Left renal pelvis (tissue), 4 donors: Measurements from ENCODE around the gene TDRD15. TPM values are rescaled to one million over a fixed set of nuclear protein-coding genes. Genes with fewer than 3 reads are reported as not detected.
"Not testable (repeated sequence)": the region's sequence is repeated elsewhere in the genome, so short reads cannot be mapped to it uniquely, and the experiment has no call there.

Experiments
- DNase-seq, 4 donors: peaks; one replicate each; pipeline ENCODE4 v3.0.0-alpha.2; 2013; ENCODE audit warnings: low read depth in 4 of 4, low spot score in 3 of 4
- polyA plus RNA-seq, 4 donors: library from polyadenylated mRNA; unstranded; fragments of 120-200 nt; gene quantifications; one replicate each; pipeline ENCODE4 v1.2.1, GENCODE V29; 2013; ENCODE audit not compliant: insufficient read length in 4 of 4

TDRD15 gene
- polyA plus RNA-seq, result under 1 TPM in 2 of 4 donors, not detected in 2; 0.04 to 0.06 TPM

DNA sequence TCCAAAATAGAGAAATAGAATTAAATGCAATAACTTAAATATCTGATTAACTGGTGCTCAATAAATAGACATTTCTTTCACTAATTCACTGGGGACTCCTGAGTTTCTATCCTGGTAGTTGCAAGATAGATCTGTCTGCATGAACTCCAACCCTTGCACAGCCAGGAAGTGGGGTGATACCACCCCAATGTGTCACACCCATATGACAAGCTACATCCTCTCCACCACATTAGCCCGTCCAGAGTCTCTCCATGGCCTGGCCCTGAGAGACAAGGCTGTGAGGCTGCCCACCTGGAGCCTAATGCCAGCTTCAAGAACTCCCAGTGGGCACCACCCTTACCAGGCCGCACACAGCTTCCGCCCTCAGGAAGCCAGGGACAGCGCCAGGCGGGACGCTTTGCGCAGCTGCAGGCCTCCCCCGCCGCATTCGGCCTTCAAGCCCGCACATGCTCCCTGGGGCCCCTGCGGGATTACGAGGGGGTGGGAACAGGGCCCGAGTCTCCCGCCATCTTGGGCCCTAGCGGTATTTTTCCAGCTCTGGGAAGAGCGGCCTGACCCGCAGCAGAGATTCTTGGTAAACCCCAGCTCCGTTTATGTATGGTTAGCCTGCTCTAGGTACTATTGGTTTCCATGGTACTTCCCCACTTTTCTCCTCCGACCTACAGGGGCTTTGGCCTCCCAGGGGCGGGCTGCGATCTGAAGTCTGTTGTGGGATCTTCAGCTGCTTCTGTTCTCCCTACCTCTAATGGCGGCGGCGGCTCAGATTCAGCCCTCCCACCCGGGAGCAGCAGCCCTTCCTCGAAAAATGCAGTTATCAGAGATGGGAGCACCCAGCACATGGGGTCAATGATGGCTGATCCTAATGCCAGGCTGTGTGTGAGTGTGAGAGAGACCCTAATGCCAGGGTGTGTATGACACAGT, at the start of gene TDRD15:
Gene TDRD15 (plus strand): TSS at position 496 of the 921 bp plus-strand sequence. CDS start 13,500 bp downstream, outside the sequence.
- no peak for DNase-seq

DNA sequence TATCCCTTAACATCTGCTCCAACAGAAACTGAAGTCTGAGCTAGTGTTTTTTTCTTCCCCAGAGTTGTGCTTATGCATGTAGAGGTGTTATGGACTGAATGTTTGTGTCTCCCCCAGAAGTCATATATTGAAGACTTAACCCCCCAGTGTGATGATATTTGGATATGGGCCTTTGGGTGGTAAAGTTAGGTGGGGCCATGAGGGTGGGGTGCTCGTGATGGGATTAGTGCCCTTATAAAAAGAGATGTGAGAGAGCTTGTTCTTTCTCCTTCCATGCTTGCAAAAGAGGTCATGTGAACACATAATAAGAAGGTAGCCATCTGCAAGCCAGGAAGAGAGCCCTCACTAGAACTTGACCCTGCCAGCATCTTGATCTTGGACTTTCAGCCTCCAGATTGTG, 45.5 kb upstream of the TDRD15 start:
- no peak for DNase-seq

DNA sequence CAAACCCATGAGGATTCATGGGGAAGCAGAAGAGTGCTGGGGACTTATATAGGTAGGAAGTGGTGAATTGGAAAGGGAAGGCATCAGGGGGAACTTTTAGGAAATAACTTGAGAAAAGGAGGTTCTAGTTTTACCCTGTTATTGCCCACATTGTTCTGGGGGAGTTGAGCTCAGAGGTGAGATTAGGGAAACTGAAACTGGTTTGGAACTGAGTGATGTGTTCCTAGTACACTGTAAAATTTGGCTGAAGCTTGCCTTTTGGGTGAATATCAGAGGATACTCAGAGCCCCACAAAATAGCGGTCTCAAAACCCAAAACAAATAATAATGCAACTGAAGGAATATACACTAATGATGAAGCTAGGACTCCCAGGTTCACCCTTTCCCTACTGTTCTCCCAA, 40.3 kb upstream of the TDRD15 start:
- no peak for DNase-seq

DNA sequence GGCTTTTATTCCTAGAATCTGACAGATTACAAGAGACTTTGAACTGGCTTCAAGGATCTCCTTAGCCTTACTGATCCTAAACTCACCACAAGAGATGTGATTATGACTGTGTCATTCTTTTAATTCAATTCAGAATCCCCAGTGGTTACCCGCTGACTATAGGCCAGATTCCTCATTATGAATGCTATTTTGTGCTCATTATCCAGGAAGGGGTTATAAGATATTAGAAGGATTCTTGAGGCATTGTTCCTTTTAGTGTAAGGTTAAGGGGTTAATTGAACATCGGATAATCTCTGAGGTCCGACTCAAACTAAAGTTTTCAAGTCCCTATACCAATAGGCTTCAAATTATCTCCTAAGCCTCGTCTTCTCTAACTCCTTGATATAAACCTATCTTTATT, 39.4 kb upstream of the TDRD15 start:
- DNase-seq, result no peak

DNA sequence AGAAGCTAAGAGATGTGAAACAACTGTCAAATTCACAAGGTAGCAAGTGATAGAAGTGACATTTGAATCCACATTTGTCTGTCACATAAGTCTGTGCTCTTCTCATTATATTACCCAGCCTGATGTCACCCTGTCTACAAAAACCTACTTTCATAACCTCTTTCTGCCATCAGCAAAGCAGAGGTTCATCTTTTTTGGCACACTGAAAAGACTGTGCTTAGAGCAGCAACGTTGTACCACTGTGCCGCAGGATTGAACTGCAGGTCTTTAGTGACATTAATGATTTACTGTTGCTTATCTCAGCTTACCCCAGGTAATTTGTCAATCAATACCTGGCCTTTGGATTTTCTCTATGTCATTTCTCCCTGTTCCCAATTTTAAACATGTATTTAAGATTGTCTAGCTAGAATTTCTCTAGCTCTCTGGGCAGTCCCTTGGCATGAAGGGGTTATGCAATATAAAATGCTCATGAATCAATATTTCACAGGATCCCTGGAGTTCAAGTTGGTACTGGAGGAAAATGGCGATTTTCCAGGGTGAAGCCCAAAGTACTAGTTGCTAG, 31.4 kb upstream of the TDRD15 start:
- DNase-seq, result no peak

DNA sequence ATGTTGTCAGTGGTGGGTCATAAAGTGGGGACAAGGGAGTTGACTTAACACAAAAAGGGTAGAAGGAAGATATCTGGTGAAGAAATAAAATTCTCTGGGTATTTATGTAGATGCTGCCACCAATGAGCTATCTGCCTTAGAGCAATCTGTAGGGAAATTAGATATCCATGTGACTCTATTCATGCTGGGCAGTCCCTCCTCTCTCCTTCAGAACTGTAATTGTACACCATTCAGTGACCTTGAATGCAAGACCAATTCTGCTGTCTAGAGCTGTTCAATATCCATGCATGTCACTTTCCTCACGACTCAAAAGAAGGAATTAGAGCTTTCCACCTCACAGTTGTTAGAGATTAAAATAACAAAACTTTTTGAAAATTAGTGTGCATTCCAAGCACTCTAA, 28.6 kb upstream of the TDRD15 start:
- no peak for DNase-seq

DNA sequence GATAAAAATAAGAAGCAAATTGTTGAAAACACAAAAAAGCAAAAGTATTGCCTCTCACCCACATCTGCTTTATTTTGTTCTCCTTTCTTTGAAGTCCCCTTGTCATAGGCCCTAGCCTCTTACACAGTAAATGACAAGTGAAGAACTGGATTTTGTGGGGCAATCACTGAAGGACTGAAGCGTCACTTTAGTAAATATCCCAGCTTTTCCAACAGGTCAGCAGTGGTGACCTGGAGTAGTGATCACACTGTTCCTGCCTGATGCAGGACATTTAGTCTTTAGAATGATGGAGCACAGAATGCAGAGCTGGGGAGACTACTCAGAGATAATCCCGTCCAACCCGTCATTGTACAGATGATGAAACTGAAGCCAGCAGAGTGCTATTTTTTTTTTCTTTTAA, 28.1 kb upstream of the TDRD15 start:
- no peak for DNase-seq

DNA sequence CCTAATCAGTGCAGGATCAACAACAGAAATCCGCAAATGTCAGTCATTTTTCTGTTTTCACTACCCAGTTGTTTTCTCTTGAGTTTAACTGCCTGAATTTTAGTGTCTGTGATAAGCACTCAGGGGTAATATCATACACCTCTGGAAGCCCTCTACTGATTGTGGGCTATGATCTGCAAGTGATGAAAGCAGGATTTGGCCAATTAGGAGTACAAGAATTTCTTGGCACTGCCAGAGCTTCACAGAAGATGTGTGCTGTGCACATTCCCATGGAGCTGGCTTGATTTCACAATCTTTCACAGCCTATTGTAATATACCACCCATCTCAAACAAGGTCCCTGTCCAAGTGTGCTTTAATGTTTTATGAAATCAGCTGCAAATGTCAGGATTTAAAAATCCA, 27.3 kb upstream of the TDRD15 start:
- no peak for DNase-seq

DNA sequence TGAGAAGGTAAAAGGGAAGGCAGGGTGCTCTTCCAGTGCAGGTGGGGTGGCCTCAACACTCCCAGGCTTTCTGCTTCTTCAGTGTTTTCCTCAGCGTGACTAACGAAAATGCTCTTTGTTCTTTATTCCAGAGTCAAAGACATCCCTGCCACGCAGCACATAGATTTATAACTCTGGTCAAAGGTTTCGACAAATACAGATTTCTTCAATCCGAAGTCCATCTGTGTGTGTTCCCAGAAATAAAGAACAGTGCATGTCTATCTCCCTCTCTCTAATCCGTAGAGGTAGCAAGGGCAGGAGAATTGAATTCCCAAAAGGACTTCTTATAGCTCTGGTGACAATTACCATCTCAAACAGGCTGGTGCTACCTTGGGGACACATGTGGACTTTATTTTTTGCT, 26.4 kb upstream of the TDRD15 start:
- DNase-seq, result no peak

DNA sequence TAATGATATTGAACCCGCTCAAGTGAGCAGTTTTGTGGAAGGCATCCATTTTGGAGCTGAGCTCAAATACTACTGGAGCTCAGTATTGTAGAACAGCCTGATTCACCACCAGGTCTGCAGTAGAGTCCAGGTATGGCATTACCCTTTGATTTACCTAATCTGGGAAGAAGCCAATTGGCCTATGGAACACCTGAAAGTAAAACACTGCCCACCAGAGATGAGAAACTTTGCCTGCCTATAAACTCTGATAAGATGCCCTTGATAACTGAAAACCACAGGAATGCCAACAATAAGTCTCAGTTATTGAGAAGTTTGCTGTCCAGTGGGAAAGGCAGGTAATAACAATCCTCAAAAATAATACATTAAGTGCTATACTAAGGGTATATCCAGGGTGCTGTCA, 25.5 kb upstream of the TDRD15 start:
- no peak for DNase-seq

DNA sequence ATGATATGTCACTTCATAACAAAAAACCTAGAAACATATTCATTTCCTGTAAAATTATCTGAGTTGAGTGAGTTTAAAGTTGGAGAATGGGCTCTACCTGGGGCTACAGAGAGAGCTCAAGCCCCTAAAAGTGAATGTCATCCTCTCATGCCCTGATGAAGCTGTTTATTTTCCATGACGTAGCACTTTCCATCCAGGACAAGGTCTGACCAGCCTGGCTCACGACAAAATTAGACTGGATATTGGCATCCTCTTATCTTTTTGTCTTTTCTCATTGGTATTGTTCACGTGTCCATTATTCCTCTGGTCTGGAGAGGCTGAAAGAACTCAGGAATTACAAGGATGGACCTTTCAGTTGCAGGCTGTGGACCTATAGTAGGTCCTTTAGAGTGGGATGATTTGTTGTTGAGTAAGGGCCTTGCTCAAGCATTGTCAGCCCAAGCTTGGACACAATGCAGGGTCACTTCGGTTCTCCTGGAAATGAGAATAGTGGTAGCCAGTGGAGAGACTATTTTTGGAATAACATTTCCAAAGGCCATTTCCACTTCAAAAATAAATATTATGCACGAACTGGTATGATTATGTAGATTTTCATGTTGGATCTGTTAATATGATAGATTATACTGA, 24.4 kb upstream of the TDRD15 start:
- no peak for DNase-seq

DNA sequence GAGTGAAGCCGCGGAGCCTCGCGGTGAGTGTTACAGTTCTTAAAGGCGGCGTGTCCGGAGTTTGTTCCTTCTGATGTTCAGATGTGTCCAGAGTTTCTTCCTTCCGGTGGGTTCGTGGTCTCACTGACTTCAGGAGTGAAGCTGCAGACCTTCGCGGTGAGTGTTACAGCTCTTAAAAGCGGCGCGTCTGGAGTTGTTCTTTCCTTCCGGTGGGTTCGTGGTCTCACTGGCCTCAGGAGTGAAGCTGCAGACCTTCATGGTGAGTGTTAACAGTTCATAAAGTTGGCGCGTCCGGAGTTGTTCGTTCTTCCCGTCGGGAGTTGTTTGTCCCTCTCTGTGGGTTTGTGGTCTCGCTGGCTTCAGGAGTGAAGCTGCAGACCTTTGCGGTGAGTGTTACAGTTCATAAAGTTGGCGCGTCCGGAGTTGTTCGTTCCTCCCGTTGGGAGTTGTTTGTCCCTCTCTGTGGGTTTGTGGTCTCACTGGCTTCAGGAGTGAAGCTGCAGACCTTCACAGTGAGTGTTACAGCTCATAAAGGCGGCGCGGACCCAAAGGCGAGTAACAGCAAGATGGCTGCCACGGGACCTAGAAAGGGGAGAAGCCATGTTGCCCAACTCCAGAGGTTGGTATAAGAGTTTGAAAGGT, 22.1 kb upstream of the TDRD15 start:
- not testable (repeated sequence) for DNase-seq

DNA sequence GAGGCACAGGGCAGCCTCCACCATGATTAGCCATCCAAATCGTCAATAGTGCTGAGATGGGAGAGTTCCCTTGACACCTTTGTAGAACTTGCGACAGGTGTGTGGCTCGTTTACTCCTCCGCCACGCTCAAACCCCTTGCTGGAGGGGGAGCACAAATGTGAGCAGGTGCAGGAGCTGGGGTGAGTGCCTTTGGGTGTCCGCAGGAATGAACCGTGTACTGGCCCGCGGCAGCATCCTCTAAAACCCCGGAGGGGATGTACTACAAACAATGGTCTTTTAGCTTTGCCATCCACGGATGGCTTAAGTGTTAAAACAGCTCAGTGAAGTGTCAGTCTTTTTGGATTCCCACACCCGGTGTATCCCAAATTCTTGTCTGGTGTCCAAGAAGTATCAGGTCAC, 21.4 kb upstream of the TDRD15 start:
- DNase-seq, result no peak

DNA sequence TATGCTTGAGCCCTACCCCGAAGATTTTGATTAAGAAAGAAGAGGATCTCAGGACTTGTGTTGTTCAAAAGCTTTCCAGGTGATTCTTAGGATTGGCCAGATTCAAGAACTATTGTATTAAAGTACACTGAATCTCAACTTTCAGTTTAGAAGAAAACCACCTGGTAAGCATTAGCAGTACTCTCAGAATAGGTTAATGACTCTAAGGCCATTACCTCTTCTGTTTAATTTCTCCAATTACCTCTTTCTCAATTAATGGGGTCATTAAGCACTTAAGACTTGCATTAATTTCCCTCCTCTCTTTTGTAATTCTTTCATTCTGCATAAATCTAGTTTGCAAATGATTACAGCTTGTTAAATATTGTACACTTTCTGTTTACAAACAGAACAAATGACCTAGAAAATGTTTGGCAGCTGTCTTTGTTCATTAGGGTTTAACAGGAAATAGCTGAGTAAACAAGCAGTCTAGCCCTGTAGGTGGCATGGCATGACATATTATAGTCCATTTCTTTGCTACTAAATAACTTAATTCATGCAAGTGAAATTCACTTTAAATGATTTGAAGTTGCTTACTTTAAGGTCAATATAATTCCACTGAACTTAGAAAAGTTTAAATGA, 20.4 kb upstream of the TDRD15 start:
- no peak for DNase-seq

DNA sequence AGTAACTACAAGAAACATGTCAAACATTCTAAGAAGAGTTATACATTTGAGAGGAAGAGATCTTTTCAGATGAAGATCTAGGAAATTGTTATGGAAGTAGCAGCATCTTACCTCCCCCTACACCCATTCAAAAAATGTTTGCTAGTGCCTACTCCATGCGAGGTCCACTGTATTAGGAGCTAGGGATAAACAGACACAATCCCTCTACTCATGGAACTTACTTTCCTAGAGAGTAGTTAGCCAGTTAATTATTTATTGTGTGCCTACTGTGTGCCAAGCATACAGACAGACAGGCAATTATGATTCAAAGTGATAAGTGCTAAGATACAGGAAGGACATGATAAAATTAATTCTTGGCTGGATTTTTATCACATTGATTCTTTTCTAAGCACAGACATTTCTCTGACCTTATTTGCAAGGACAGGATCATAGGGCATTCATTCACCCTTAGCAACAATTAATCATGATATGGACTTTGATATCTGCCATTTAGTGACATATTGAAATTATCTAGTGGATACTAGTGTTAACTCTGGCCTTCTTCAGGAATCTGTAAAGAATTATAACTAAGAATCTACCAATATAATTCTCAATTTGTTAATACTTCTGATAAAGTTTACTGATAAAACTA, 19.6 kb upstream of the TDRD15 start:
- DNase-seq, result no peak

DNA sequence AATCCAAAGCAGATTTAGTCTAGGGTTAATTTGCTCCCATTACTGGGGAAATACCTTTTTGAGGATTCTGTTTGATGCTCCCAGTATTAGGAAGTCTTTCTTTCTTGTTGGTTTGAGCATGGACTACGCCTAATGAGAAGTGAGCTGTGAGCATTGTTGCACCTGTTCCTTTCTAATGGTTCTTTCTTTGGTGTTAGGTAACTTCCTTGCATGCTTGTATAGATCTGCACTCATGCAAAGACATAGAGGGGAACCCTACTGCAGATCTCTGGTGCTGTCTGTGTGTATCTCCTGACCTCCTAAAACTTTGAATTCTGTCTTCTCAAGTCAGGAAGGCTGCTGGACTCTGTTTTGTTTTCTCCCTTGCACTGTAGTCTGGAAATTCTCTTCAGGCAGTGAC, 12.8 kb upstream of the TDRD15 start:
- no peak for DNase-seq

DNA sequence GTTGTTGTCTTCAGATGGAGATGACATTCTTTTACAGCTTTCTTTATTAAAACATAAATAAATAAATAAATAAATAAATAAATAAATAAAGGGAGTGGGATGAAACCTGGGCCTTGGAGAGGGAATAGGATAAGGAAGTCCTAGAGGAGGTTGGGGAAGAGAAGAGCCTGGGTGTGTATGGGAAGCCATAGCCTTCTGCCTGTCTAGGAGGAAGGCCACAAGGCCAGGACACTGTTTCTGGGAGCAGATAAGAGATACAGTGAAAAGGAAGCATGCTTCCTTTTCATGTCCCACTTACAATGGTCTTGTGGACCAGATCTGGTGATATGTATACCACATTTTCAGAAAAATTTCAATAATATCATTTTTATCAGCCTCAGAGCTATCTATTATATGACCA, 6.1 kb upstream of the TDRD15 start:
- no peak for DNase-seq

DNA sequence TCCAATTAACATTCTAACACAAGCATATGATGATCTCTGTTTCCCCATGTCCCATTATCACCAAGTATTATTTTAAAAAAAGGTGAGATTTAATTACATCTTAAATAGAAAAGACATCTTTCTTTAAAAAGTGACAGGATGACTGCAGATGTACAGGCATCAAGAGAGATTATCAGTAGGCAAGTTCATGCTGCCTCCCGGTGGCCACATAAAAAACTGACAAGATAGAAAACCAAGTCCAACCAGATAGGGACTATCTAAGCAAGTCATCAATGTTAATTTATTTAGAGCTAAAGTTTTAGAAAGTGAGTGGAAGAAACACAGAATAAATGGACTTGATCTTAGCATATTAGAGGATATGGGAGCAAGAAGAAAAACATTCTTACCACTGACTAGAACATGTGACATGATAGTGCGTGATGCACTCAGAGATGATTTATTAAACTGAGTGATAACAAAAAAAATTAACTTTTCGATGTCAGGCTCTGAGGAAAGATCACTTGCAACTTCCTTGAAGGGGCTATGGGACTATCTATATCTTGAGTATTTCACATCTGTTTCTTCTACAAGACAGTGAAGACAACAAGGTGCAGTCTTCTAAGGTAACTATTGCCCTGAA, 5.4 kb upstream of the TDRD15 start:
- DNase-seq, result no peak

DNA sequence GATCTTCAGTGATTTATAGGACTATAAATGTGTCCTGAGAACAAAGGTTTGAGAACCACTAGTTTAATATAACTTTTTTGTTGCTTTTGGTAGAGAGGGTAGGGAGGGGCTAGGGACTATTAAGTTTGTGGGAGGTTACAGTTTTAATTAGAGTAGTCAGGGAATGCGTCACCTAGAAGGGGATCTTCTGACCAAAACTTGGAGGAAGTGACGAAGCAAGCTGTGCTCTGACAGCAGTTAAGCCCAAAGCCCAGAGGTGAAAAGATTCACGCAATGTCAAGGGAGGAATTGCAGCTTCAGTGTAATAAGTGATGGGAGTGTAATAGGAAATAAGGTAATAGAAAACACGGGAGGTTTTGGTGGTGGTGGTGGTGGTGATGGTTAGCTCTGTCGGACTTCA, 8.1 kb downstream of the TDRD15 start:
- no peak for DNase-seq

DNA sequence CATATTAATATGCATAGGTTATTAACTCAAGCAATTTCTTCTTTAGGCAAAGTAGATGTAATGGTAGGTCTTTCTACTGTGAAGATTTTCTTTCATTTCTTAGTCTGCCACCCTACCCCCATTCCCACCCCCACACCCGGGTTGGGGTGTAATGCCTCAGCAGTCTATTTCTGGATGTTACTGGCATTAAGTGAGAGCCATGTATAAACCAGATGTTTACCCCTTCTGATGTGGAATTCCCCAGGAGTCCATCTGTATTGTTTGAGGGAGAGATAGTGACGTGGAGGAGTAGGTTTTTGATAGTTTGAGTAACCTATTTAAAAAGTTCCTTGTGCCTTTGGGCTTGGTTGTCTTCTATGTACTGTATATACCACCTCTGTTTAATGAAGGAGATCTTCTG, 11.8 kb downstream of the TDRD15 start:
- DNase-seq, result no peak
